ENCODE data around the gene MAU2. TPM values are rescaled to one million over a fixed set of nuclear protein-coding genes. Genes with fewer than 3 reads are reported as not detected.
A peak's percentile ranks its signal among the peaks of the same experiment; 100 is the strongest.

The MAU2 gene
- total RNA-seq, 1 experiment from 2014 or later = 72.6 TPM

DNA sequence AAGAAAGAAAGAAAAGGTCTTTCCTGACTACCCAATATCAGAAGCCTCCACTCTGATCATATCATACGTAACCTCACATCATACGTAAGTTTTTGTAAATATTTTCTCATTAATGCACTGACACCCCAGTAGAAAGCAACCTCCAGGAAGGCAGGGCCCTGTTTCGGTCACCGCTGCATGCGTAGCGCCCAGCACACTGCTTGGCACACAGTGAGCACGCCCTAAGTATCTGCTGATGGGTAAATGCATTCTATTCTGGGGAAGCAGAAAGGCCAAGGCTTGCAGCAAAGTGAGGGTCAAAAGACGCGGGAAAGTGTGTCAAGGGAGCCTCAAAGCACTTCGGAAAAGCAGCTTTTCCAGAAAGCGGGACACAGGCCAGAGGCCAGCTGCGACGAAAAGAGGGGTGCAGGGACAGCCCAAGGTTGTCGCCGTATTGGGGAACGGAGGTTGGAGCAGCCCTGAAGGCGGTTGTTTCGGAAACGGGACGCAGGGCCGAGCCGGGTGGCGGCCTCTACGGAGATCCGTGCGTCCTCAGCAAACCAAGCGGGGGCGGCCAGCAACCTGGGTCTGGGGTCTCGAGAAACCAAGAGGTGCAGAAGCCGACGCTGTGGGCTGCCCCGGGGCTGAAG lies 783 bp upstream of the MAU2 start:
- Histone ChIP-seq H3K36me3 (ENCODE audit: insufficient read depth, low read length, poor library complexity, severe bottlenecking) (peaks cover 18% of the 10 kb centered on the region), H3K27me3 (replicated peaks; ENCODE audit: insufficient read depth, low read depth, low read length, poor library complexity) (no peaks in the 10 kb centered on the region), H3K27ac (ENCODE audit: low read depth, low read length, poor library complexity, severe bottlenecking) (peak overlapping the region; percentile 95), H3K4me1 (ENCODE audit: insufficient read depth, low read length, poor library complexity, severe bottlenecking) (peaks cover 7% of the 10 kb centered on the region), H3K4me3 (ENCODE audit: low read depth, low read length, poor library complexity, severe bottlenecking) (peak overlapping the region; percentile 85), H3K9me3 (ENCODE audit: low read depth, low read length, poor library complexity, severe bottlenecking) (no peaks in the 10 kb centered on the region)
- DNase-seq (ENCODE audit: low spot score) = no peak
- intact Hi-C loops (cut with micrococcal nuclease; ENCODE audit: unreplicated experiment) = loop anchor here (1.0 kb wide), 1 partner anchor 127 kb away; no protein-coding TSS in a partner anchor
- ChIA-PET POLR2A (ENCODE audit: low non-redundant PET) (no interaction called here), CTCF (no interaction called here)
- BruUV-seq (replicated peaks) = no TSS peak
- TF ChIP-seq, protein P1, sequence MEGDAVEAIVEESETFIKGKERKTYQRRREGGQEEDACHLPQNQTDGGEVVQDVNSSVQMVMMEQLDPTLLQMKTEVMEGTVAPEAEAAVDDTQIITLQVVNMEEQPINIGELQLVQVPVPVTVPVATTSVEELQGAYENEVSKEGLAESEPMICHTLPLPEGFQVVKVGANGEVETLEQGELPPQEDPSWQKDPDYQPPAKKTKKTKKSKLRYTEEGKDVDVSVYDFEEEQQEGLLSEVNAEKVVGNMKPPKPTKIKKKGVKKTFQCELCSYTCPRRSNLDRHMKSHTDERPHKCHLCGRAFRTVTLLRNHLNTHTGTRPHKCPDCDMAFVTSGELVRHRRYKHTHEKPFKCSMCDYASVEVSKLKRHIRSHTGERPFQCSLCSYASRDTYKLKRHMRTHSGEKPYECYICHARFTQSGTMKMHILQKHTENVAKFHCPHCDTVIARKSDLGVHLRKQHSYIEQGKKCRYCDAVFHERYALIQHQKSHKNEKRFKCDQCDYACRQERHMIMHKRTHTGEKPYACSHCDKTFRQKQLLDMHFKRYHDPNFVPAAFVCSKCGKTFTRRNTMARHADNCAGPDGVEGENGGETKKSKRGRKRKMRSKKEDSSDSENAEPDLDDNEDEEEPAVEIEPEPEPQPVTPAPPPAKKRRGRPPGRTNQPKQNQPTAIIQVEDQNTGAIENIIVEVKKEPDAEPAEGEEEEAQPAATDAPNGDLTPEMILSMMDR (conservative IDR thresholded peaks at IDR 0.05; ENCODE audit: low read depth, low read length) = no peak
- TF ChIP-seq EZH2 (IDR thresholded peaks at IDR 0.05; ENCODE audit: borderline replicate concordance, low read depth, low read length, poor library complexity, severe bottlenecking) = no peak

DNA sequence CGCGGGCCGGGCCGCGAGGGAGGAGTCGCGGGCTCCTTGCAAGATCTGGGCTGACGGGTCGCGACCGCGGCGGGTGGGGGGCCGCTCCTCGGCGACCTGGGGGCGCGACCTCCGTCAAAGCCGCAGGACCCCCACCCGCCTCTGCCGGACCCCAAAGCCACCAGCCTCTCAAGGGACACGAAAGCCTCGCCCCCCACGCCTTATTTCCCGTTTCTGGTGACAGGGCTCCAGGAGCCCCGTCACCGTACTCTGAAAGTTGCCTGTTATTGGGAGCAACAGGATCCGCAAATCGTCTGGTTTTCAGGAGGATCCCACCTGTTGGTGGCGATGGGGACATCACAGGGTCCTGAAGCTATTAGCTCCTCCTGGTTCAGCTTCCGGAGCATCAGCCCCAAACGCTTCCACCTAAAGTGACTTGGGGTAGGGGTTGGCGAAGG lies 530 bp downstream of the MAU2 start:
- CTCF ChIA-PET = no interaction called here
- no peak for TF ChIP-seq EZH2 (IDR thresholded peaks at IDR 0.05; ENCODE audit: borderline replicate concordance, low read depth, low read length, poor library complexity, severe bottlenecking)
- TF ChIP-seq, protein P1 (conservative IDR thresholded peaks at IDR 0.05; ENCODE audit: low read depth, low read length) = no peak
- peak overlapping the region; percentile 95 for H3K27ac ChIP-seq (ENCODE audit: low read depth, low read length, poor library complexity, severe bottlenecking)
- BruUV-seq (replicated peaks) = no TSS peak
- no peaks in the 10 kb centered on the region for H3K27me3 ChIP-seq (replicated peaks; ENCODE audit: insufficient read depth, low read depth, low read length, poor library complexity)
- H3K36me3 ChIP-seq (ENCODE audit: insufficient read depth, low read length, poor library complexity, severe bottlenecking) = peaks cover 30% of the 10 kb centered on the region
- intact Hi-C loops (cut with micrococcal nuclease; ENCODE audit: unreplicated experiment) = no loop called here
- DNase-seq (ENCODE audit: low spot score) = no peak
- no peaks in the 10 kb centered on the region for H3K9me3 ChIP-seq (ENCODE audit: low read depth, low read length, poor library complexity, severe bottlenecking)
- peak overlapping the region; percentile 85 for H3K4me3 ChIP-seq (ENCODE audit: low read depth, low read length, poor library complexity, severe bottlenecking)
- POLR2A ChIA-PET (ENCODE audit: low non-redundant PET) = no interaction called here
- peaks cover 7% of the 10 kb centered on the region for H3K4me1 ChIP-seq (ENCODE audit: insufficient read depth, low read length, poor library complexity, severe bottlenecking)

GRCh38 chr19:19324059-19324770 lies 3.6 kb downstream of the MAU2 start:
- no peak for DNase-seq (ENCODE audit: low spot score)
- POLR2A ChIA-PET (ENCODE audit: low non-redundant PET) = no interaction called here
- peaks cover 35% of the 10 kb centered on the region for H3K36me3 ChIP-seq (ENCODE audit: insufficient read depth, low read length, poor library complexity, severe bottlenecking)
- H3K9me3 ChIP-seq (ENCODE audit: low read depth, low read length, poor library complexity, severe bottlenecking) = no peaks in the 10 kb centered on the region
- no TSS peak for BruUV-seq (replicated peaks)
- no peak overlapping the region for H3K27ac ChIP-seq (ENCODE audit: low read depth, low read length, poor library complexity, severe bottlenecking)
- H3K4me1 ChIP-seq (ENCODE audit: insufficient read depth, low read length, poor library complexity, severe bottlenecking) = peaks cover 4% of the 10 kb centered on the region
- CTCF ChIA-PET = interaction anchor here (1.0 kb wide), 1 partner anchor 18 kb away, joined by 3 read pairs; no protein-coding TSS in a partner anchor
- intact Hi-C loops (cut with micrococcal nuclease; ENCODE audit: unreplicated experiment) = no loop called here
- H3K4me3 ChIP-seq (ENCODE audit: low read depth, low read length, poor library complexity, severe bottlenecking) = no peak overlapping the region
- no peaks in the 10 kb centered on the region for H3K27me3 ChIP-seq (replicated peaks; ENCODE audit: insufficient read depth, low read depth, low read length, poor library complexity)
- TF ChIP-seq EZH2 (IDR thresholded peaks at IDR 0.05; ENCODE audit: borderline replicate concordance, low read depth, low read length, poor library complexity, severe bottlenecking) = no peak
- TF ChIP-seq, protein P1 (conservative IDR thresholded peaks at IDR 0.05; ENCODE audit: low read depth, low read length) = no peak
